Aorta (tissue), 5 donors: ENCODE measurements around the gene NKX6-1. TPM values are rescaled to one million over a fixed set of nuclear protein-coding genes. Genes with fewer than 3 reads are reported as not detected.

Experiments used
- ATAC-seq: fragments of 200-7000 bp; cut with Tn5 transposase; one replicate; pipeline ENCODE4 v1.9.1; 2022; ENCODE audit warnings: moderate library complexity; ENCODE audit not compliant: low FRiP score
- DNase-seq, 2 donors: peaks; one replicate each; pipeline ENCODE4 v3.0.0-alpha.2; 2020
- H3K27ac ChIP-seq, 2 donors: one replicate each; pipeline ENCODE4 v1.5.1; 2013; ENCODE audit warnings: low read length in 2 of 2, mild to moderate bottlenecking in 2 of 2, moderate library complexity in 2 of 2, control low read depth in 1 of 2, inconsistent platforms in 1 of 2, low read depth in 1 of 2
- H3K27me3 ChIP-seq, 2 donors: one replicate each; pipeline ENCODE4 v1.6.1; 2013; ENCODE audit warnings: control low read depth in 1 of 2, low read length in 1 of 2, mild to moderate bottlenecking in 1 of 2, moderate library complexity in 1 of 2; ENCODE audit not compliant: insufficient read depth in 2 of 2, control insufficient read depth in 1 of 2
- H3K36me3 ChIP-seq, 2 donors: one replicate each; pipeline ENCODE4 v1.6.1; 2013; ENCODE audit warnings: control low read depth in 1 of 2, low read length in 1 of 2, mild to moderate bottlenecking in 1 of 2; ENCODE audit not compliant: insufficient read depth in 2 of 2, control insufficient read depth in 1 of 2
- H3K4me1 ChIP-seq, 2 donors: one replicate each; pipeline ENCODE4 v1.6.1; 2013; ENCODE audit warnings: low read length in 2 of 2, control low read depth in 1 of 2, mild to moderate bottlenecking in 1 of 2, moderate library complexity in 1 of 2; ENCODE audit not compliant: insufficient read depth in 2 of 2, control insufficient read depth in 1 of 2
- H3K4me3 ChIP-seq, 2 donors: one replicate each; pipeline ENCODE4 v1.5.1; 2013; ENCODE audit warnings: low read length in 2 of 2, control low read depth in 1 of 2, mild to moderate bottlenecking in 1 of 2
- H3K9me3 ChIP-seq: one replicate; pipeline ENCODE4 v1.6.1; 2013; ENCODE audit warnings: mild to moderate bottlenecking, low read length; ENCODE audit not compliant: control insufficient read depth
- WGBS, 2 donors: extraction: QIAGEN DNeasy Blood & Tissue Kit; methylation state at CpG; one replicate each; pipeline ENCODE4 v1.1.7; 2013; 5-methylcytosine and 5-hydroxymethylcytosine counted together
- intact Hi-C, 2 donors: fragments of 100-400 bp; cut with DNase I; formaldehyde crosslinking; loops; one replicate each; pipeline versions ENCODE4 v1.14.2 to v1.15.0; 2022
- polyA plus RNA-seq, 2 donors: library from polyadenylated mRNA; stranded (reverse); fragments of 200-250 nt; gene quantifications; one replicate each; pipeline ENCODE4 v1.2.3, GENCODE V29; 2013
- total RNA-seq, 2 donors: library from RNA; stranded (reverse); fragmentation: NEBNext Ultra II Directional; extraction: Animal tissue kit (Norgen Biotek cat#: 25700); gene quantifications; one replicate each; pipeline ENCODE4 v1.2.1, GENCODE V29; 2021
- donor health status: healthy with polysubstance abuse.
- donor health status: Bipolar disorder and iron deficiency.
- donor health status: DM: no; HTN: no; CAD: no.
- donor health status: DM: no; HTN: no; CAD: no.
- donor health status: DM: yes; HTN: yes; CAD: no.

NKX6-1 gene
- total and polyA plus RNA-seq, 4 donors, result 0.18 to 1.4 (median 0.68) TPM

- 48 to 49% methylated on average over 24 of the region's 24 CpGs for WGBS, 2 donors
These were observed 2.8 kb downstream of the NKX6-1 start for GRCh38 chr4:84496331-84496705.

GRCh38 chr4:84495794-84496261, 3.3 kb downstream of the NKX6-1 start:
- no peaks in the 10 kb centered on the region for H3K36me3 ChIP-seq
- WGBS, 2 donors, result 41 to 43% methylated on average over 23 of the region's 23 CpGs
- H3K9me3 ChIP-seq, result peaks cover 4% of the 10 kb centered on the region
- H3K27me3 ChIP-seq, result peaks cover 0 to 3% of the 10 kb centered on the region in 2 donors
- no peak overlapping the region for H3K27ac ChIP-seq
- peaks cover 0 to 1% of the 10 kb centered on the region in 2 donors for H3K4me1 ChIP-seq
- no peak for ATAC-seq
- intact Hi-C loops, result no loop called here
- DNase-seq, result no peak
- H3K4me3 ChIP-seq, result no peak overlapping the region

More at GRCh38 chr4:84496331-84496705, 2.8 kb downstream of the NKX6-1 start:
- no peak overlapping the region for H3K4me3 ChIP-seq
- peaks cover 4% of the 10 kb centered on the region for H3K9me3 ChIP-seq
- intact Hi-C loops, result no loop called here
- no peak overlapping the region for H3K27ac ChIP-seq
- peaks cover 0 to 3% of the 10 kb centered on the region in 2 donors for H3K27me3 ChIP-seq
- no peaks in the 10 kb centered on the region for H3K36me3 ChIP-seq
- peaks cover 0 to 1% of the 10 kb centered on the region in 2 donors for H3K4me1 ChIP-seq
- DNase-seq, result no peak
- no peak for ATAC-seq

GRCh38 chr4:84495118-84495793, 3.8 kb downstream of the NKX6-1 start:
- peaks cover 0 to 3% of the 10 kb centered on the region in 2 donors for H3K27me3 ChIP-seq
- no peak for DNase-seq
- intact Hi-C loops, result no loop called here
- no peaks in the 10 kb centered on the region for H3K36me3 ChIP-seq
- peaks cover 4% of the 10 kb centered on the region for H3K9me3 ChIP-seq
- 40 to 41% methylated on average over 21 of the region's 21 CpGs for WGBS, 2 donors
- H3K4me3 ChIP-seq, result no peak overlapping the region
- no peak for ATAC-seq
- peaks cover 0 to 1% of the 10 kb centered on the region in 2 donors for H3K4me1 ChIP-seq
- no peak overlapping the region for H3K27ac ChIP-seq

GRCh38 chr4:84494531-84494930, 4.6 kb downstream of the NKX6-1 start:
- H3K4me3 ChIP-seq, result no peak overlapping the region
- no peaks in the 10 kb centered on the region for H3K4me1 ChIP-seq
- intact Hi-C loops, result no loop called here
- DNase-seq (no peak), ATAC-seq (no peak)
- H3K36me3 ChIP-seq, result no peaks in the 10 kb centered on the region
- 81 to 83% methylated on average over 2 of the region's 2 CpGs for WGBS, 2 donors
- peaks cover 4% of the 10 kb centered on the region for H3K9me3 ChIP-seq
- H3K27ac ChIP-seq, result no peak overlapping the region
- H3K27me3 ChIP-seq, result peaks cover 0 to 3% of the 10 kb centered on the region in 2 donors

- DNase-seq, result no peak
- H3K9me3 ChIP-seq, result peaks cover 4% of the 10 kb centered on the region
- no peak overlapping the region for H3K27ac ChIP-seq
- no peaks in the 10 kb centered on the region for H3K36me3 ChIP-seq
- intact Hi-C loops, result no loop called here
- H3K4me3 ChIP-seq, result no peak overlapping the region
- H3K27me3 ChIP-seq, result peaks cover 0 to 3% of the 10 kb centered on the region in 2 donors
- no peaks in the 10 kb centered on the region for H3K4me1 ChIP-seq
- ATAC-seq, result no peak
- WGBS, 2 donors, result 57% methylated on average over 2 of the region's 2 CpGs
These were observed 5.0 kb downstream of the NKX6-1 start for GRCh38 chr4:84494076-84494475.

- ATAC-seq, result no peak
- intact Hi-C loops, result no loop called here
- 17 to 24% methylated on average over 62 of the region's 62 CpGs for WGBS, 2 donors
- Histone ChIP-seq H3K27me3 (peaks cover 0 to 3% of the 10 kb centered on the region in 2 donors), H3K27ac (no peak overlapping the region), H3K36me3 (no peaks in the 10 kb centered on the region), H3K9me3 (peaks cover 4% of the 10 kb centered on the region), H3K4me3 (no peak overlapping the region), H3K4me1 (no peaks in the 10 kb centered on the region)
- DNase-seq, result peak in 1 of 2 donors; percentile 76
These were observed 5.8 kb downstream of the NKX6-1 start for GRCh38 chr4:84493092-84493850.

- DNase-seq (no peak), ATAC-seq (no peak)
- intact Hi-C loops, result no loop called here
- Histone ChIP-seq H3K27me3 (peaks cover 0 to 3% of the 10 kb centered on the region in 2 donors), H3K4me3 (no peak overlapping the region), H3K4me1 (no peaks in the 10 kb centered on the region), H3K9me3 (peaks cover 4% of the 10 kb centered on the region), H3K36me3 (no peaks in the 10 kb centered on the region), H3K27ac (no peak overlapping the region)
- 22 to 27% methylated on average over 28 of the region's 28 CpGs for WGBS, 2 donors
These were observed 6.4 kb downstream of the NKX6-1 start for GRCh38 chr4:84492737-84493091.

- Histone ChIP-seq H3K4me1 (no peaks in the 10 kb centered on the region), H3K4me3 (no peak overlapping the region), H3K27ac (no peak overlapping the region), H3K36me3 (no peaks in the 10 kb centered on the region), H3K27me3 (peaks cover 0 to 3% of the 10 kb centered on the region in 2 donors), H3K9me3 (peaks cover 4% of the 10 kb centered on the region)
- DNase-seq, result no peak
- intact Hi-C loops, result no loop called here
- no peak for ATAC-seq
- WGBS, 2 donors, result 27 to 35% methylated on average over 12 of the region's 12 CpGs
These were observed 6.8 kb downstream of the NKX6-1 start for GRCh38 chr4:84492290-84492689.

- Histone ChIP-seq H3K9me3 (peaks cover under 1% of the 10 kb centered on the region), H3K27me3 (no peaks in the 10 kb centered on the region), H3K27ac (no peak overlapping the region), H3K4me3 (no peak overlapping the region), H3K36me3 (no peaks in the 10 kb centered on the region), H3K4me1 (no peaks in the 10 kb centered on the region)
- DNase-seq, result no peak
- WGBS, 2 donors, result 44 to 48% methylated on average over 6 of the region's 6 CpGs
- intact Hi-C loops, result no loop called here
- ATAC-seq, result no peak
These were observed 7.6 kb downstream of the NKX6-1 start for GRCh38 chr4:84491481-84491880.
